H9 (cell line): ENCODE measurements around the gene SYT3. TPM values are rescaled to one million over a fixed set of nuclear protein-coding genes. Genes with fewer than 3 reads are reported as not detected.

Experiments
- DNase-seq: peaks from one replicate; pipeline ENCODE4 v3.0.0-alpha.2; 2017
- H2AFZ ChIP-seq: one replicate; pipeline ENCODE4 v1.6.1; 2013; ENCODE audit warnings: mild to moderate bottlenecking, low read length, control low read depth, moderate library complexity
- H2AK5ac ChIP-seq: 2 replicates; pipeline ENCODE4 v1.6.1; 2013; ENCODE audit warnings: low read length, control low read depth, mixed read lengths; ENCODE audit not compliant: insufficient read length
- H2BK120ac ChIP-seq: one replicate; pipeline ENCODE4 v1.6.1; 2013; ENCODE audit warnings: low read depth, mild to moderate bottlenecking, low read length, control low read depth, inconsistent platforms; ENCODE audit not compliant: poor library complexity, severe bottlenecking
- H2BK12ac ChIP-seq: 2 replicates; pipeline ENCODE4 v1.6.1; 2013; ENCODE audit warnings: low read length, control low read depth, mixed read lengths, low read depth; ENCODE audit not compliant: insufficient read length
- H2BK15ac ChIP-seq: 2 replicates; pipeline ENCODE4 v1.6.1; 2013; ENCODE audit warnings: low read depth, low read length, control low read depth
- H2BK20ac ChIP-seq: one replicate; pipeline ENCODE4 v1.6.1; 2013; ENCODE audit warnings: low read depth, mild to moderate bottlenecking, low read length, control low read depth, inconsistent platforms; ENCODE audit not compliant: poor library complexity, severe bottlenecking
- H2BK5ac ChIP-seq: 2 replicates; pipeline ENCODE4 v1.6.1; 2013; ENCODE audit warnings: low read length, control low read depth, mixed read lengths; ENCODE audit not compliant: insufficient read length
- H3K14ac ChIP-seq: 2 replicates; pipeline ENCODE4 v1.6.1; 2013; ENCODE audit warnings: low read length, control low read depth; ENCODE audit not compliant: insufficient read depth
- H3K18ac ChIP-seq: 2 replicates; pipeline ENCODE4 v1.6.1; 2013; ENCODE audit warnings: low read depth, mild to moderate bottlenecking, mixed read lengths, low read length, control low read depth; ENCODE audit not compliant: insufficient read length
- H3K23ac ChIP-seq: 2 replicates; pipeline ENCODE4 v1.6.1; 2013; ENCODE audit warnings: low read length, control low read depth, mixed read lengths, low read depth; ENCODE audit not compliant: insufficient read length
- H3K23me2 ChIP-seq: 2 replicates; pipeline ENCODE4 v1.6.1; 2013; ENCODE audit warnings: low read depth, mild to moderate bottlenecking, mixed read lengths, low read length, control low read depth; ENCODE audit not compliant: insufficient read length, poor library complexity, severe bottlenecking
- H3K27ac ChIP-seq: 2 replicates; pipeline ENCODE4 v1.5.1; 2013; ENCODE audit warnings: low read length, control low read depth, mixed read lengths, low read depth; ENCODE audit not compliant: insufficient read length
- H3K27me3 ChIP-seq: 2 replicates; pipeline ENCODE4 v1.6.1; 2013; ENCODE audit warnings: low read length, control low read depth, inconsistent platforms; ENCODE audit not compliant: insufficient read depth
- H3K4ac ChIP-seq: 2 replicates; pipeline ENCODE4 v1.6.1; 2013; ENCODE audit warnings: low read depth, mild to moderate bottlenecking, control low read depth, inconsistent platforms, low read length, moderate library complexity
- H3K4me1 ChIP-seq: 2 replicates; pipeline ENCODE4 v1.6.1; 2013; ENCODE audit warnings: low read length, control low read depth, inconsistent platforms; ENCODE audit not compliant: insufficient read depth
- H3K4me2 ChIP-seq: 2 replicates; pipeline ENCODE4 v1.6.1; 2013; ENCODE audit warnings: low read length, control low read depth, mixed read lengths; ENCODE audit not compliant: insufficient read length, insufficient read depth
- H3K56ac ChIP-seq: 2 replicates; pipeline ENCODE4 v1.6.1; 2013; ENCODE audit warnings: low read depth, mild to moderate bottlenecking, mixed read lengths, low read length, control low read depth; ENCODE audit not compliant: insufficient read length
- H3K79me1 ChIP-seq: 2 replicates; pipeline ENCODE4 v1.6.1; 2013; ENCODE audit warnings: low read depth, mild to moderate bottlenecking, moderate library complexity, low read length, control low read depth, inconsistent platforms; ENCODE audit not compliant: insufficient read depth, poor library complexity, severe bottlenecking
- H3K79me2 ChIP-seq: 2 replicates; pipeline ENCODE4 v1.6.1; 2013; ENCODE audit warnings: low read length, control low read depth, inconsistent platforms; ENCODE audit not compliant: insufficient read depth
- H3K9ac ChIP-seq: 2 replicates; pipeline ENCODE4 v1.6.1; 2013; ENCODE audit warnings: low read length, control low read depth, mixed read lengths; ENCODE audit not compliant: insufficient read length; ENCODE audit errors: extremely low read depth
- H3K9me3 ChIP-seq: one replicate; pipeline ENCODE4 v1.6.1; 2013; ENCODE audit warnings: low read depth, low read length, inconsistent platforms; ENCODE audit not compliant: control insufficient read depth
- H3T11ph ChIP-seq: one replicate; pipeline ENCODE4 v1.6.1; 2013; ENCODE audit warnings: mild to moderate bottlenecking, low read length, control low read depth, inconsistent platforms
- H4K20me1 ChIP-seq: one replicate; pipeline ENCODE4 v1.6.1; 2013; ENCODE audit not compliant: control insufficient read depth, insufficient read length, insufficient read depth
- H4K5ac ChIP-seq: 2 replicates; pipeline ENCODE4 v1.6.1; 2013; ENCODE audit warnings: low read depth, mild to moderate bottlenecking, mixed read lengths, low read length, control low read depth; ENCODE audit not compliant: insufficient read length
- H4K8ac ChIP-seq: replicated peaks from 2 replicates; pipeline ENCODE4 v1.6.1; 2013; ENCODE audit warnings: low read length, control low read depth, mixed read lengths, low read depth; ENCODE audit not compliant: insufficient read length
- H4K91ac ChIP-seq: 2 replicates; pipeline ENCODE4 v1.6.1; 2013; ENCODE audit warnings: low read depth, mild to moderate bottlenecking, moderate library complexity, mixed read lengths, low read length, control low read depth; ENCODE audit not compliant: insufficient read length
- H3K27ac Mint-ChIP-seq, 3 experiments: 2 replicates in 2 of 3; 3 replicates in 1 of 3; pipeline ENCODE4 v1.8.0; 2020 to 2021; ENCODE audit warnings: mixed read lengths in 3 of 3, mild to moderate bottlenecking in 1 of 3, moderate library complexity in 1 of 3
- H3K27me3 Mint-ChIP-seq: 2 replicates; pipeline ENCODE4 v1.8.0; 2021; ENCODE audit warnings: low read depth, mild to moderate bottlenecking, moderate library complexity, mixed read lengths
- H3K36me3 Mint-ChIP-seq, 3 experiments: 2 replicates in 2 of 3; 3 replicates in 1 of 3; pipeline ENCODE4 v1.8.0; 2020 to 2021; ENCODE audit warnings: low read depth in 3 of 3, mixed read lengths in 3 of 3; ENCODE audit not compliant: insufficient read depth in 1 of 3
- H3K4me1 Mint-ChIP-seq, 2 experiments: 2 replicates each; pipeline ENCODE4 v1.8.0; 2020; ENCODE audit warnings: mixed read lengths in 2 of 2
- H3K4me3 Mint-ChIP-seq, 2 experiments: 2 replicates in 1 of 2; 3 replicates in 1 of 2; pipeline ENCODE4 v1.8.0; 2020 to 2021; ENCODE audit warnings: mild to moderate bottlenecking in 2 of 2, mixed read lengths in 2 of 2, moderate library complexity in 1 of 2
- H3K9me3 Mint-ChIP-seq, 2 experiments: 2 replicates in 1 of 2; 3 replicates in 1 of 2; pipeline ENCODE4 v1.8.0; 2020; ENCODE audit warnings: mild to moderate bottlenecking in 2 of 2, mixed read lengths in 2 of 2, moderate library complexity in 1 of 2
- CTCF ChIP-seq: fragments of 200-600 bp; sonication (generic); conservative IDR thresholded peaks from 3 replicates; pipeline ENCODE4 v1.8.0; 2021; ENCODE audit warnings: antibody characterized with exemption, mild to moderate bottlenecking
- WGBS: extraction: QIAGEN DNeasy Blood & Tissue Kit; methylation state at CpG from one replicate; pipeline ENCODE4 v1.1.7; 2013; ENCODE audit warnings: missing lambda C conversion rate, low lambda C conversion rate, mixed read lengths; ENCODE audit not compliant: insufficient read length; ENCODE audit errors: extremely low coverage; 5-methylcytosine and 5-hydroxymethylcytosine counted together
- total RNA-seq: library from RNA; stranded (reverse); gene quantifications from 2 replicates; pipeline ENCODE4 v1.2.1, GENCODE V29; 2021

SYT3 gene
- total RNA-seq, 1 experiment from 2014 or later: 3.1 TPM

GRCh38 chr19:50657222-50657669 lies 17.6 kb upstream of the SYT3 start:
- Histone ChIP-seq H2BK15ac (no peak overlapping the region), H3K4ac (no peak overlapping the region), H3K79me1 (no peaks in the 10 kb centered on the region), H4K91ac (no peak overlapping the region), H2BK5ac (no peak overlapping the region), H3K14ac (no peak overlapping the region), H3K56ac (no peak overlapping the region), H3K4me1 (no peaks in the 10 kb centered on the region; the same call in 1 of the 2 replicates), H3K9ac (peak overlapping the region; percentile 89), H3K27ac (no peak overlapping the region), H4K8ac (no peak overlapping the region), H2BK12ac (no peak overlapping the region), H2BK120ac (no peak overlapping the region), H3K23me2 (peaks cover 16% of the 10 kb centered on the region), H4K20me1 (no peaks in the 10 kb centered on the region), H3K18ac (no peak overlapping the region), H2BK20ac (no peak overlapping the region), H3K79me2 (no peaks in the 10 kb centered on the region), H3K23ac (no peak overlapping the region), H2AFZ (no peak overlapping the region), H3K27me3 (no peaks in the 10 kb centered on the region), H3T11ph (no peak overlapping the region), H3K4me2 (peak overlapping the region; percentile 92), H4K5ac (no peak overlapping the region), H3K9me3 (no peaks in the 10 kb centered on the region), H2AK5ac (no peak overlapping the region)
- TF ChIP-seq CTCF: no peak
- Mint-ChIP-seq H3K27ac (peak overlapping the region in 2 of 3 experiments; percentile 92 to 95; a peak in 4 of 7 replicates), H3K36me3 (peaks cover 0 to 10% (median 0%) of the 10 kb centered on the region in 3 experiments; a peak in 4 of 7 replicates), H3K27me3 (peaks cover 52% of the 10 kb centered on the region), H3K9me3 (peaks cover 5 to 9% of the 10 kb centered on the region in 2 experiments; a peak in 4 of 5 replicates), H3K4me1 (peaks cover 21 to 46% of the 10 kb centered on the region in 2 experiments), H3K4me3 (peak overlapping the region; percentile 80 to 95)
- no CpG with 5 or more reads among the region's 6 CpGs for WGBS
- DNase-seq: no peak
